HepG2 (cell line): ENCODE results near the gene DUS1L.

Experiments used
- HNRNPH1 ChIP-seq: fragments of 200-400 bp; formaldehyde crosslinking; optimal IDR thresholded peaks from 2 replicates; pipeline ENCODE3; 2017; ENCODE audit warnings: mild to moderate bottlenecking, low read depth, low read length
- MAFF ChIP-seq: IDR thresholded peaks from 2 replicates; pipeline ENCODE4 v1.6.1; 2011; ENCODE audit warnings: low read depth, low read length, improper control_type of control experiment
- POLR2A ChIP-seq, 2 experiments: IDR thresholded peaks; 2 replicates each; pipeline ENCODE4 v1.6.1; 2011; ENCODE audit warnings: low read depth in 2 of 2, low read length in 2 of 2, mild to moderate bottlenecking in 1 of 2, moderate library complexity in 1 of 2; ENCODE audit not compliant: insufficient read depth in 1 of 2
- POLR2AphosphoS5 ChIP-seq: IDR thresholded peaks from 2 replicates; pipeline ENCODE4 v1.6.1; 2012; ENCODE audit warnings: low read depth, low read length
- REPIN1 ChIP-seq: sonication (generic); formaldehyde crosslinking; IDR thresholded peaks from 2 replicates; pipeline ENCODE4 v1.8.0; 2022; ENCODE audit warnings: missing genetic modification reagents, low read depth, mild to moderate bottlenecking, borderline replicate concordance
- SIN3A ChIP-seq: IDR thresholded peaks from 2 replicates; pipeline ENCODE4 v1.6.1; 2011; ENCODE audit warnings: low read depth, mild to moderate bottlenecking, control low read depth, low read length, borderline replicate concordance
- SP2 ChIP-seq: sonication (generic); formaldehyde crosslinking; IDR thresholded peaks from 2 replicates; pipeline ENCODE4 v1.5.1; 2020; ENCODE audit warnings: mild to moderate bottlenecking, missing genetic modification reagents
- ZFAT ChIP-seq: sonication (generic); formaldehyde crosslinking; conservative IDR thresholded peaks from 2 replicates; pipeline ENCODE4 v1.8.1; 2023; ENCODE audit warnings: missing genetic modification reagents, inconsistent platforms
- ZNF709 ChIP-seq: sonication (generic); formaldehyde crosslinking; IDR thresholded peaks from 2 replicates; pipeline ENCODE4 v1.5.0; 2020; ENCODE audit warnings: mild to moderate bottlenecking, missing genetic modification reagents
- TF ChIP-seq, protein P1 (sequence below): fragments of 450-650 bp; IDR thresholded peaks from 2 replicates; pipeline ENCODE4 v1.6.1; 2017; ENCODE audit warnings: mild to moderate bottlenecking
- TF ChIP-seq, protein P2 (sequence below): sonication (generic); formaldehyde crosslinking; IDR thresholded peaks from 2 replicates; pipeline ENCODE4 v1.4.0; 2020; ENCODE audit warnings: mild to moderate bottlenecking, missing genetic modification reagents
- TF ChIP-seq, protein P3 (sequence below): sonication (generic); formaldehyde crosslinking; IDR thresholded peaks from 2 replicates; pipeline ENCODE4 v1.5.0; 2020; ENCODE audit warnings: mild to moderate bottlenecking, missing genetic modification reagents, moderate library complexity
- TF ChIP-seq, protein P4 (sequence below): IDR thresholded peaks from 2 replicates; pipeline ENCODE4 v1.4.0; 2020; ENCODE audit warnings: mild to moderate bottlenecking, missing genetic modification reagents

DNA sequence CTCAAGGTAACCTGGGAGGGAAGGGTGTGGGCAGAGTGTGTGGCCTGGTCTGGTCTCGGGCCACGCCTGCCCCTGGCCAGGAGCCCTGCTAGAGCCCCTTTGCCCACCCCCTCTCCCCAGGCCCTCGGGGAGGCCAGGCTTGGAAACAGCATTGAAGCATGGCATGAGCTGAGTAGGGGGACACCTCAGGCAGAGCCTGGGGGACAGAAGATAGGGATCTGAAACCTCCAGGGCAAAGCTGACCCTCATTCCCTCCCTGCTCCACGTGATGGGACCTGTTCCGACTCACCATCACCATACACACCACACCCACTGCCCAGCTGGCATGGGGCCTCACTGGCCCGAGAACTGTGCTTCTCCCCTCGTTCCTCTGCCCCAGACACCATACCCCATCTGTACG is 16.5 kb downstream of the DUS1L start:
- TF ChIP-seq POLR2A (IDR thresholded peaks at IDR 0.05; ENCODE audit: insufficient read depth in 1 of 2, low read depth in 2 of 2, low read length in 2 of 2) (no peak), HNRNPH1 (no peak), ZNF709 (CRISPR knock-in tag) (no peak), REPIN1 (CRISPR knock-in tag) (no peak), SP2 (CRISPR knock-in tag) (no peak), SIN3A (no peak), POLR2AphosphoS5 (no peak), ZFAT (CRISPR knock-in tag) (no peak), MAFF (no peak)
- TF ChIP-seq, protein P1, sequence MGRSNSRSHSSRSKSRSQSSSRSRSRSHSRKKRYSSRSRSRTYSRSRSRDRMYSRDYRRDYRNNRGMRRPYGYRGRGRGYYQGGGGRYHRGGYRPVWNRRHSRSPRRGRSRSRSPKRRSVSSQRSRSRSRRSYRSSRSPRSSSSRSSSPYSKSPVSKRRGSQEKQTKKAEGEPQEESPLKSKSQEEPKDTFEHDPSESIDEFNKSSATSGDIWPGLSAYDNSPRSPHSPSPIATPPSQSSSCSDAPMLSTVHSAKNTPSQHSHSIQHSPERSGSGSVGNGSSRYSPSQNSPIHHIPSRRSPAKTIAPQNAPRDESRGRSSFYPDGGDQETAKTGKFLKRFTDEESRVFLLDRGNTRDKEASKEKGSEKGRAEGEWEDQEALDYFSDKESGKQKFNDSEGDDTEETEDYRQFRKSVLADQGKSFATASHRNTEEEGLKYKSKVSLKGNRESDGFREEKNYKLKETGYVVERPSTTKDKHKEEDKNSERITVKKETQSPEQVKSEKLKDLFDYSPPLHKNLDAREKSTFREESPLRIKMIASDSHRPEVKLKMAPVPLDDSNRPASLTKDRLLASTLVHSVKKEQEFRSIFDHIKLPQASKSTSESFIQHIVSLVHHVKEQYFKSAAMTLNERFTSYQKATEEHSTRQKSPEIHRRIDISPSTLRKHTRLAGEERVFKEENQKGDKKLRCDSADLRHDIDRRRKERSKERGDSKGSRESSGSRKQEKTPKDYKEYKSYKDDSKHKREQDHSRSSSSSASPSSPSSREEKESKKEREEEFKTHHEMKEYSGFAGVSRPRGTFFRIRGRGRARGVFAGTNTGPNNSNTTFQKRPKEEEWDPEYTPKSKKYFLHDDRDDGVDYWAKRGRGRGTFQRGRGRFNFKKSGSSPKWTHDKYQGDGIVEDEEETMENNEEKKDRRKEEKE = no peak
- TF ChIP-seq, protein P2, sequence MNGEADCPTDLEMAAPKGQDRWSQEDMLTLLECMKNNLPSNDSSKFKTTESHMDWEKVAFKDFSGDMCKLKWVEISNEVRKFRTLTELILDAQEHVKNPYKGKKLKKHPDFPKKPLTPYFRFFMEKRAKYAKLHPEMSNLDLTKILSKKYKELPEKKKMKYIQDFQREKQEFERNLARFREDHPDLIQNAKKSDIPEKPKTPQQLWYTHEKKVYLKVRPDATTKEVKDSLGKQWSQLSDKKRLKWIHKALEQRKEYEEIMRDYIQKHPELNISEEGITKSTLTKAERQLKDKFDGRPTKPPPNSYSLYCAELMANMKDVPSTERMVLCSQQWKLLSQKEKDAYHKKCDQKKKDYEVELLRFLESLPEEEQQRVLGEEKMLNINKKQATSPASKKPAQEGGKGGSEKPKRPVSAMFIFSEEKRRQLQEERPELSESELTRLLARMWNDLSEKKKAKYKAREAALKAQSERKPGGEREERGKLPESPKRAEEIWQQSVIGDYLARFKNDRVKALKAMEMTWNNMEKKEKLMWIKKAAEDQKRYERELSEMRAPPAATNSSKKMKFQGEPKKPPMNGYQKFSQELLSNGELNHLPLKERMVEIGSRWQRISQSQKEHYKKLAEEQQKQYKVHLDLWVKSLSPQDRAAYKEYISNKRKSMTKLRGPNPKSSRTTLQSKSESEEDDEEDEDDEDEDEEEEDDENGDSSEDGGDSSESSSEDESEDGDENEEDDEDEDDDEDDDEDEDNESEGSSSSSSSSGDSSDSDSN (CRISPR knock-in tag) = no peak
- TF ChIP-seq, protein P3, sequence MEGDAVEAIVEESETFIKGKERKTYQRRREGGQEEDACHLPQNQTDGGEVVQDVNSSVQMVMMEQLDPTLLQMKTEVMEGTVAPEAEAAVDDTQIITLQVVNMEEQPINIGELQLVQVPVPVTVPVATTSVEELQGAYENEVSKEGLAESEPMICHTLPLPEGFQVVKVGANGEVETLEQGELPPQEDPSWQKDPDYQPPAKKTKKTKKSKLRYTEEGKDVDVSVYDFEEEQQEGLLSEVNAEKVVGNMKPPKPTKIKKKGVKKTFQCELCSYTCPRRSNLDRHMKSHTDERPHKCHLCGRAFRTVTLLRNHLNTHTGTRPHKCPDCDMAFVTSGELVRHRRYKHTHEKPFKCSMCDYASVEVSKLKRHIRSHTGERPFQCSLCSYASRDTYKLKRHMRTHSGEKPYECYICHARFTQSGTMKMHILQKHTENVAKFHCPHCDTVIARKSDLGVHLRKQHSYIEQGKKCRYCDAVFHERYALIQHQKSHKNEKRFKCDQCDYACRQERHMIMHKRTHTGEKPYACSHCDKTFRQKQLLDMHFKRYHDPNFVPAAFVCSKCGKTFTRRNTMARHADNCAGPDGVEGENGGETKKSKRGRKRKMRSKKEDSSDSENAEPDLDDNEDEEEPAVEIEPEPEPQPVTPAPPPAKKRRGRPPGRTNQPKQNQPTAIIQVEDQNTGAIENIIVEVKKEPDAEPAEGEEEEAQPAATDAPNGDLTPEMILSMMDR (CRISPR knock-in tag) = no peak
- TF ChIP-seq, protein P4, sequence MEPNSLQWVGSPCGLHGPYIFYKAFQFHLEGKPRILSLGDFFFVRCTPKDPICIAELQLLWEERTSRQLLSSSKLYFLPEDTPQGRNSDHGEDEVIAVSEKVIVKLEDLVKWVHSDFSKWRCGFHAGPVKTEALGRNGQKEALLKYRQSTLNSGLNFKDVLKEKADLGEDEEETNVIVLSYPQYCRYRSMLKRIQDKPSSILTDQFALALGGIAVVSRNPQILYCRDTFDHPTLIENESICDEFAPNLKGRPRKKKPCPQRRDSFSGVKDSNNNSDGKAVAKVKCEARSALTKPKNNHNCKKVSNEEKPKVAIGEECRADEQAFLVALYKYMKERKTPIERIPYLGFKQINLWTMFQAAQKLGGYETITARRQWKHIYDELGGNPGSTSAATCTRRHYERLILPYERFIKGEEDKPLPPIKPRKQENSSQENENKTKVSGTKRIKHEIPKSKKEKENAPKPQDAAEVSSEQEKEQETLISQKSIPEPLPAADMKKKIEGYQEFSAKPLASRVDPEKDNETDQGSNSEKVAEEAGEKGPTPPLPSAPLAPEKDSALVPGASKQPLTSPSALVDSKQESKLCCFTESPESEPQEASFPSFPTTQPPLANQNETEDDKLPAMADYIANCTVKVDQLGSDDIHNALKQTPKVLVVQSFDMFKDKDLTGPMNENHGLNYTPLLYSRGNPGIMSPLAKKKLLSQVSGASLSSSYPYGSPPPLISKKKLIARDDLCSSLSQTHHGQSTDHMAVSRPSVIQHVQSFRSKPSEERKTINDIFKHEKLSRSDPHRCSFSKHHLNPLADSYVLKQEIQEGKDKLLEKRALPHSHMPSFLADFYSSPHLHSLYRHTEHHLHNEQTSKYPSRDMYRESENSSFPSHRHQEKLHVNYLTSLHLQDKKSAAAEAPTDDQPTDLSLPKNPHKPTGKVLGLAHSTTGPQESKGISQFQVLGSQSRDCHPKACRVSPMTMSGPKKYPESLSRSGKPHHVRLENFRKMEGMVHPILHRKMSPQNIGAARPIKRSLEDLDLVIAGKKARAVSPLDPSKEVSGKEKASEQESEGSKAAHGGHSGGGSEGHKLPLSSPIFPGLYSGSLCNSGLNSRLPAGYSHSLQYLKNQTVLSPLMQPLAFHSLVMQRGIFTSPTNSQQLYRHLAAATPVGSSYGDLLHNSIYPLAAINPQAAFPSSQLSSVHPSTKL (CRISPR knock-in tag) = no peak
